Measurements from ENCODE around the gene JUP. TPM values are rescaled to one million over a fixed set of nuclear protein-coding genes. Genes with fewer than 3 reads are reported as not detected.

JUP gene
- polyA plus RNA-seq, 1 of the 3 experiments (the other 2 are of a cell fraction): 13.0 TPM

DNA sequence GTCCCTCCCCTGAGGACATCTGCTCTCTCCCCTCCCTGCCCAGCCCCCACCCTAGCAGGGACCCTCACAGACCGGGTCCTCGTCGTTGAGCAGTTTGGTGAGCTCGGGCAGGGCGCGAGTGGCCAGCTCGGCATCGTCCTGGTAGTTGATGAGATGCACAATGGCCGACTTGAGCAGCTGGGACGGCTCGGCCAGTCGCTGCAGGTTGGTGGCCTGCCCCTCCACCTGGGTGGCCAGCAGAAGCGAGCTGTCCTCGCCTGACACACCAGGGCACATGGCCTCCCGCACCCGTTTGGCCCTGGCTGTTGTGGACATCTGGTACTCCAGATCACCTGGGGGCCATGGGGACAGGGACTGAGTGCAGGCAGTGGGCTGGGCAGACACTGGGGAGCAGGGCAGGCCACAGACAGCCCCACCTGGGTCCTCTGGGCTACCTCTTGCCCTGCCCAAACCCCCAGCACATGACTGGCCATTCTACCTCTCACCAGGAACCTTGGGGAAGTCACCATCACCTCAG is 17.1 kb downstream of the JUP start:
- Histone ChIP-seq H2AFZ (ENCODE audit: low read depth) (no peak overlapping the region), H3F3A (replicated peaks; ENCODE audit: insufficient read depth) (peaks cover 3% of the 10 kb centered on the region), H3K9me2 (no peaks in the 10 kb centered on the region), H3K79me2 (ENCODE audit: insufficient read depth) (no peaks in the 10 kb centered on the region), H3K27me3 (ENCODE audit: insufficient read depth) (no peaks in the 10 kb centered on the region), H3K4me3 (ENCODE audit: low read depth in 2 of 2, low read length in 1 of 2) (no peak overlapping the region), H3K9ac (no peak overlapping the region), H3K27ac (ENCODE audit: low read depth in 2 of 2, low read length in 1 of 2) (no peak overlapping the region), H3K9me3 (no peaks in the 10 kb centered on the region), H3K36me3 (replicated peaks in 1 of 2; ENCODE audit: control insufficient read depth in 1 of 2, insufficient read depth in 2 of 2, low read length in 1 of 2) (peaks cover 0 to 6% of the 10 kb centered on the region in 2 experiments), H3K4me2 (no peak overlapping the region), H3K4me1 (ENCODE audit: control insufficient read depth in 1 of 2, insufficient read depth in 2 of 2, low read depth in 1 of 2, low read length in 1 of 2) (peaks cover 0 to 22% of the 10 kb centered on the region in 2 experiments; a peak in 1 of 4 replicates), H4K20me1 (ENCODE audit: insufficient read depth) (no peaks in the 10 kb centered on the region)
- CTCF ChIA-PET: interaction anchor here (0.9 to 2.0 kb wide), 4 partner anchors 16 to 33 kb away, joined by 3 to 7 read pairs (median 4); no protein-coding TSS in a partner anchor
- POLR2A ChIA-PET: no interaction called here
- TF ChIP-seq MEF2A (IDR thresholded peaks at IDR 0.05; ENCODE audit: borderline replicate concordance, low read depth): no peak
- no CpG with 5 or more reads among the region's 16 CpGs for whole genome bisulfite sequencing (ENCODE audit: low lambda C conversion rate)
- no peak for DNase-seq

DNA sequence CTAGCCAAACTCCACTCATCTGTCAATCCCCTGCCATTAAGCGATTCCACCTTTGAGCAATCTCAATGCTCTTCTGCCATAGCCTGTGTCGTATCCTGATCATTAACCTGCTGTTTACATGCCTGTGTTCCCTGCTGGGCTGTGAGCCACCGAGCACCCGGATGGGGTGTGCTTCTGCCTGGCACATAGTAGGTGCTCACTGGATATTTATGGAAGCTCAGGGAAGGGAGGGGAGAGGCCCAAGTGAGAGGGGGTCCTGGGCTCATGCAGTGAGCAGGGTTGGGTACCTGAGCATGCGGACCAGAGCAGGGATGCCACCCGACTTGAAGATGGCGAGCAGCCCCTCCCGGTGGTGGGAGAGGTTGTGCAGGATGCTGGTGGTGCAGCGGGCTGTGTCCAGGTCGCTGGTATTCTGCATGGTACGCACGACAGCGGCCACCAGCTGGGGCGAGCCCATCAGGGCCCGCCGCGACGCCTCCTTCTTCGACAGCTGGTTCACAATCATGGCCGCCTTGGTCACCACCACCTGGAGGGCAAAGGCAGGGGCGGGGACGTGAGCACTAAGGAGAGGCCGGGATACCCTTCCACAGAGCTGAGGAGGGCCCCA is 17.7 kb downstream of the JUP start:
- CTCF ChIA-PET: interaction anchor here (0.9 to 2.3 kb wide), 3 partner anchors 17 to 33 kb away, joined by 4 to 7 read pairs (median 6); no protein-coding TSS in a partner anchor
- Histone ChIP-seq H3K9me2 (no peaks in the 10 kb centered on the region), H3K79me2 (ENCODE audit: insufficient read depth) (no peaks in the 10 kb centered on the region), H3K36me3 (replicated peaks in 1 of 2; ENCODE audit: control insufficient read depth in 1 of 2, insufficient read depth in 2 of 2, low read length in 1 of 2) (peaks cover 0 to 6% of the 10 kb centered on the region in 2 experiments), H4K20me1 (ENCODE audit: insufficient read depth) (no peaks in the 10 kb centered on the region), H3K27me3 (ENCODE audit: insufficient read depth) (no peaks in the 10 kb centered on the region), H3F3A (replicated peaks; ENCODE audit: insufficient read depth) (peaks cover 3% of the 10 kb centered on the region), H3K27ac (ENCODE audit: low read depth in 2 of 2, low read length in 1 of 2) (no peak overlapping the region), H3K4me3 (ENCODE audit: low read depth in 2 of 2, low read length in 1 of 2) (no peak overlapping the region), H3K4me1 (ENCODE audit: control insufficient read depth in 1 of 2, insufficient read depth in 2 of 2, low read depth in 1 of 2, low read length in 1 of 2) (peaks cover 0 to 19% of the 10 kb centered on the region in 2 experiments; a peak in 1 of 4 replicates), H3K9me3 (no peaks in the 10 kb centered on the region), H2AFZ (ENCODE audit: low read depth) (no peak overlapping the region), H3K4me2 (no peak overlapping the region), H3K9ac (no peak overlapping the region)
- no peak for DNase-seq
- POLR2A ChIA-PET: no interaction called here
- WGBS (ENCODE audit: low lambda C conversion rate): 97% methylated on average over 12 of the region's 23 CpGs
- no peak for TF ChIP-seq RFX5 (IDR thresholded peaks at IDR 0.05; ENCODE audit: low read length)
- TF ChIP-seq, protein P1, sequence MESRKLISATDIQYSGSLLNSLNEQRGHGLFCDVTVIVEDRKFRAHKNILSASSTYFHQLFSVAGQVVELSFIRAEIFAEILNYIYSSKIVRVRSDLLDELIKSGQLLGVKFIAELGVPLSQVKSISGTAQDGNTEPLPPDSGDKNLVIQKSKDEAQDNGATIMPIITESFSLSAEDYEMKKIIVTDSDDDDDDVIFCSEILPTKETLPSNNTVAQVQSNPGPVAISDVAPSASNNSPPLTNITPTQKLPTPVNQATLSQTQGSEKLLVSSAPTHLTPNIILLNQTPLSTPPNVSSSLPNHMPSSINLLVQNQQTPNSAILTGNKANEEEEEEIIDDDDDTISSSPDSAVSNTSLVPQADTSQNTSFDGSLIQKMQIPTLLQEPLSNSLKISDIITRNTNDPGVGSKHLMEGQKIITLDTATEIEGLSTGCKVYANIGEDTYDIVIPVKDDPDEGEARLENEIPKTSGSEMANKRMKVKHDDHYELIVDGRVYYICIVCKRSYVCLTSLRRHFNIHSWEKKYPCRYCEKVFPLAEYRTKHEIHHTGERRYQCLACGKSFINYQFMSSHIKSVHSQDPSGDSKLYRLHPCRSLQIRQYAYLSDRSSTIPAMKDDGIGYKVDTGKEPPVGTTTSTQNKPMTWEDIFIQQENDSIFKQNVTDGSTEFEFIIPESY (IDR thresholded peaks at IDR 0.05; ENCODE audit: borderline replicate concordance, low read depth): no peak
- TF ChIP-seq, protein P2, sequence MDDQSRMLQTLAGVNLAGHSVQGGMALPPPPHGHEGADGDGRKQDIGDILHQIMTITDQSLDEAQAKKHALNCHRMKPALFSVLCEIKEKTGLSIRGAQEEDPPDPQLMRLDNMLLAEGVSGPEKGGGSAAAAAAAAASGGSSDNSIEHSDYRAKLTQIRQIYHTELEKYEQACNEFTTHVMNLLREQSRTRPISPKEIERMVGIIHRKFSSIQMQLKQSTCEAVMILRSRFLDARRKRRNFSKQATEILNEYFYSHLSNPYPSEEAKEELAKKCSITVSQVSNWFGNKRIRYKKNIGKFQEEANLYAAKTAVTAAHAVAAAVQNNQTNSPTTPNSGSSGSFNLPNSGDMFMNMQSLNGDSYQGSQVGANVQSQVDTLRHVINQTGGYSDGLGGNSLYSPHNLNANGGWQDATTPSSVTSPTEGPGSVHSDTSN (IDR thresholded peaks at IDR 0.05): no peak
- TF ChIP-seq, protein P3, sequence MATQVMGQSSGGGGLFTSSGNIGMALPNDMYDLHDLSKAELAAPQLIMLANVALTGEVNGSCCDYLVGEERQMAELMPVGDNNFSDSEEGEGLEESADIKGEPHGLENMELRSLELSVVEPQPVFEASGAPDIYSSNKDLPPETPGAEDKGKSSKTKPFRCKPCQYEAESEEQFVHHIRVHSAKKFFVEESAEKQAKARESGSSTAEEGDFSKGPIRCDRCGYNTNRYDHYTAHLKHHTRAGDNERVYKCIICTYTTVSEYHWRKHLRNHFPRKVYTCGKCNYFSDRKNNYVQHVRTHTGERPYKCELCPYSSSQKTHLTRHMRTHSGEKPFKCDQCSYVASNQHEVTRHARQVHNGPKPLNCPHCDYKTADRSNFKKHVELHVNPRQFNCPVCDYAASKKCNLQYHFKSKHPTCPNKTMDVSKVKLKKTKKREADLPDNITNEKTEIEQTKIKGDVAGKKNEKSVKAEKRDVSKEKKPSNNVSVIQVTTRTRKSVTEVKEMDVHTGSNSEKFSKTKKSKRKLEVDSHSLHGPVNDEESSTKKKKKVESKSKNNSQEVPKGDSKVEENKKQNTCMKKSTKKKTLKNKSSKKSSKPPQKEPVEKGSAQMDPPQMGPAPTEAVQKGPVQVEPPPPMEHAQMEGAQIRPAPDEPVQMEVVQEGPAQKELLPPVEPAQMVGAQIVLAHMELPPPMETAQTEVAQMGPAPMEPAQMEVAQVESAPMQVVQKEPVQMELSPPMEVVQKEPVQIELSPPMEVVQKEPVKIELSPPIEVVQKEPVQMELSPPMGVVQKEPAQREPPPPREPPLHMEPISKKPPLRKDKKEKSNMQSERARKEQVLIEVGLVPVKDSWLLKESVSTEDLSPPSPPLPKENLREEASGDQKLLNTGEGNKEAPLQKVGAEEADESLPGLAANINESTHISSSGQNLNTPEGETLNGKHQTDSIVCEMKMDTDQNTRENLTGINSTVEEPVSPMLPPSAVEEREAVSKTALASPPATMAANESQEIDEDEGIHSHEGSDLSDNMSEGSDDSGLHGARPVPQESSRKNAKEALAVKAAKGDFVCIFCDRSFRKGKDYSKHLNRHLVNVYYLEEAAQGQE (IDR thresholded peaks at IDR 0.05; ENCODE audit: low read depth, low read length): no peak
- TF ChIP-seq FOSL2 (IDR thresholded peaks at IDR 0.05; ENCODE audit: borderline replicate concordance, low read depth): no peak
- no peak for TF ChIP-seq SIN3A (IDR thresholded peaks at IDR 0.05; ENCODE audit: borderline replicate concordance, low read depth, low read length)
- TF ChIP-seq MXI1 (IDR thresholded peaks at IDR 0.05; ENCODE audit: low read depth, low read length): no peak
- TF ChIP-seq FOXJ3 (CRISPR knock-in tag; IDR thresholded peaks at IDR 0.05): no peak
- TF ChIP-seq NFIC (IDR thresholded peaks at IDR 0.05; ENCODE audit: borderline replicate concordance): no peak
- no peak for TF ChIP-seq TCF12 (IDR thresholded peaks at IDR 0.05)
- TF ChIP-seq TAF1 (IDR thresholded peaks at IDR 0.05; ENCODE audit: borderline replicate concordance, low read depth, low read length): no peak
- no peak for TF ChIP-seq RXRA (IDR thresholded peaks at IDR 0.05; ENCODE audit: borderline replicate concordance, low read depth)
- TF ChIP-seq, protein P4, sequence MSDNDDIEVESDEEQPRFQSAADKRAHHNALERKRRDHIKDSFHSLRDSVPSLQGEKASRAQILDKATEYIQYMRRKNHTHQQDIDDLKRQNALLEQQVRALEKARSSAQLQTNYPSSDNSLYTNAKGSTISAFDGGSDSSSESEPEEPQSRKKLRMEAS (IDR thresholded peaks at IDR 0.05; ENCODE audit: low read depth): no peak
- no peak for TF ChIP-seq EZH2phosphoT487 (IDR thresholded peaks at IDR 0.05; ENCODE audit: borderline replicate concordance, low read depth)
- no peak for TF ChIP-seq FOXM1 (IDR thresholded peaks at IDR 0.05; ENCODE audit: low read depth)
- no peak for TF ChIP-seq GABPA (IDR thresholded peaks at IDR 0.05; ENCODE audit: low read depth)
- TF ChIP-seq GATA2 (CRISPR knock-in tag; IDR thresholded peaks at IDR 0.05): no peak
- no peak for TF ChIP-seq EP300 (IDR thresholded peaks at IDR 0.05; ENCODE audit: borderline replicate concordance in 1 of 2, low read depth in 1 of 2, low read length in 1 of 2)
- no peak for TF ChIP-seq CHD2 (IDR thresholded peaks at IDR 0.05; ENCODE audit: low read length, partially characterized antibody)
